ENCODE results near the gene MAST4.
"Not testable (repeated sequence)": the region's sequence is repeated elsewhere in the genome, so short reads cannot be mapped to it uniquely, and the experiment has no call there.

The MAST4 gene

DNA sequence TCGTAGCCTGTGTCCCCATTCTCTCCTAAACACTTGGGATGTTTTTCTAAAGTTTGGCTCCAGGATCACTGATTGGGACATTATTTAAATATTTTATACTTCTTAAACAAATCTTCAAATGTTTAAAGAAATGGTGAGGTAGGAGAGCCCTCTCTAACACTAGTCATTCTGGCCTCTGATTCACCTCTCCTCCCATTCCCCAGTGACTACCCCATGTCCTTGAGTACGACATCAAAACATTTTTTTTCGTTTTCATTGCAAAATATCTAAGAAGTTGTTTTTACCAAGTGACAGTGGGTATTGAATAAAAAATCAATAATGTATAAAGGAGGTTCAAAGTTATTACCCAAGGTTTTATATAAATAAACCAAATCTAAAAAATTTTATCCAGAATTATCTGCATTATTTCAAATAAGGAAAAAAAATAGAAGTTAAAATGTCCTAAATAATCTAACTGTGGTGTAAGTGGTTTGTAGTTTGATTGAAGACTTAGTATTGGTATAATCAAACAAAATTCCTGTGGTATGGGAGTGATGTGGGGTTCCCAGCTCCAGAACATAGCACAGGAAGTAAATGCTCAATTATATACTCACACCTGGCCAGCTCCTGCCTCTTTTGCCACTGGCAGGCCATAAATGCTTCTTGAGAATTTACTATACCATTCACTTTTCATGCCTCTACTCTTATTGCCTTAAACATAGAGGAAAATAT is 51.1 kb downstream of the MAST4 start:
- DNase-seq = no peak

GRCh38 chr5:66652818-66653217 is 56.6 kb downstream of the MAST4 start:
- DNase-seq = no peak

DNA sequence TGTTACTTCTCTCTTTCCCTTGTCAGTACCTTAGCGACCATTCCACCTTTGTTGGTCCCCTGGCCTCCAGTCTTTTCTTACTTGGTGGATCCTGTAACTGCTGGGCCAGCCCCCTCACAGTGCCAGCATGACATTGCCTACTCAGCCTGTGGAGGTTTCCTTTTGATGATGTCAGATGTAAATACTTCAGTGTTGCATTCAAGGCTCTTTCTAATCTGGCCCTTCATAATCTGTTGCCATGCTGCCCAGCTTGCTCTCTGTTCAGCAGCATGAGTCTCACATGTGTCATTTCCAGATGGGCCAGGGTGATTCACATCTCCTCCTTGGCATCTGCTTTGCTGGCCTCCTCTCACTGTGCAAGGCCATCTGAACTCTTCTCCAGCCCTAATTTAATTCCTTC is 57.1 kb downstream of the MAST4 start:
- DNase-seq = no peak

- DNase-seq = no peak
Observed at GRCh38 chr5:66655395-66656324, 59.5 kb downstream of the MAST4 start.

DNA sequence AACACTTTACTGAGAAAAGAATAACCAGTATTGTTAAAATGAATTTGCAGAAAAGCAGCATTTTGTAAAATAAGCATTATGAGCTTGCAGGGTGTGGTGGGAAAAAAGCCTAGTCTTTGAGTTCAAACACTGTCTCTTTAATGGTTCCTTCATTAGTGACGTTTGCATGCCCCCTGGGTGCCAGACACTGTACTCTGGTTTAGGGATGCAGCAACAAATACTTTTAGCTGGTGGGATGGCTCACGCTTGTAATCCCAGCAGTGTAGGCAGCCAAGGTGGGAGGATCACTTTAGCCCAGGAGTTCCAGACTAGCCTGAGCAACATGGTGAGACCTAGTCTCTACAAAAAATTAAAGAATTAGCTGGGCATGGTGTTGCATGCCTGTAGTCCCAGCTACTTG is 62.3 kb downstream of the MAST4 start:
- no peak for DNase-seq

- DNase-seq = no peak
Observed at GRCh38 chr5:66659780-66660179, 63.6 kb downstream of the MAST4 start.

GRCh38 chr5:66660396-66660795 is 64.2 kb downstream of the MAST4 start:
- no peak for DNase-seq

DNA sequence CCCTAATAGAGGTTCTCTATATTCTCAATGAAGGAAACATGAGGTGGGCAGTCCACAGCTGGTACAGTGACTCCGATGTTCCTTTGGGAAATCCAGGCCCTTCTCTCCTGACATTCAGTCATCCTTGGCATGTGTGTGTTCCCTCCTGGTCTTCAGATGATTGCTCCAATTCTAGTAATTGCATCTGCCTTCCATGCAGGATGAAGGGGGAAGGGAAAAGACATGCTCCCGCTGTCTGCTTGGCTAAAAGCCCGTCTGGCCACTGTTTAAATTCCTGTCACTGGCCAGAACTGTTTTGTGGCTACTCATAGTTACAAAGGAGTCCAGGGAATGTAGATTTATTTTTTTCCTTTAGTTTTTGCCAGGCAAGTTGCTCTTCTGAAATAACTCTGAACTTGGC is 65.0 kb downstream of the MAST4 start:
- no peak for DNase-seq

DNA sequence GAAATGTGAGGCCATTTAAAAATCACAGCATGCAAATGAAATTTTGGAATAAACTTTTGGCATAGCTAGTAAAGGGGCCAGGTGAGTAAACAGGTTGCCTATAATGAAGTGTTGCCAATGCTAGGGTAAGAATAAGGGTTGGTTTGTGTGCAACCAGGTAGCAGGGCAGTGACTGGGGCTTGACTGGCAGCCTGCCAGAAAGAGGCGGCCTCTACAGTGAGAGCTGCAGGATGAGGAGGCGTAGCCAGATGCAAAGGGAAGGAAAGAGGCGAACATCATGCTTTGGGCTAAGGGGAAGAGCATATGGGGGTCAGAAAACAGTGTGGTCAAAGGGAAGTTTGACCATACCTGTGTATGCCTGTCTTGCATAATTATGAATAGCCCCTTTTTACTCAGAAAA is 70.6 kb downstream of the MAST4 start:
- DNase-seq = no peak

- DNase-seq = no peak
Observed at GRCh38 chr5:66669086-66669861, 73.1 kb downstream of the MAST4 start.

DNA sequence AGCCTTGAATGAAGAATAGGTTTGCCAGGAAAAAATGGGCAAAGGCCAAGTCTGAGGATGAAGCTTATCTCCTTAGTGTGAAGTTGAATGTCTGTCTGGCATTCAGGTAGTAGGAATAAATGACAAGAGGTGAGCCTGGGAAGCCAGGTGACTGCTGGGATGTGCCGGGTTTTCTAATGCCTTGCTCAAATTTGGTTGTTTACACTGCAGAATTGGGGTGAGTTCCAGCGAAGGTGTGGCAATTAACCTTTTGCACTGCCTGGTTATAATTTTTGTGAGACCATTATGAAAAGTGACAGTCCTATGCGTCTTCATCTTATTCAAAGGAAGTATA is 73.6 kb downstream of the MAST4 start:
- no peak for DNase-seq

GRCh38 chr5:66671305-66671704 is 75.1 kb downstream of the MAST4 start:
- no peak for DNase-seq

DNA sequence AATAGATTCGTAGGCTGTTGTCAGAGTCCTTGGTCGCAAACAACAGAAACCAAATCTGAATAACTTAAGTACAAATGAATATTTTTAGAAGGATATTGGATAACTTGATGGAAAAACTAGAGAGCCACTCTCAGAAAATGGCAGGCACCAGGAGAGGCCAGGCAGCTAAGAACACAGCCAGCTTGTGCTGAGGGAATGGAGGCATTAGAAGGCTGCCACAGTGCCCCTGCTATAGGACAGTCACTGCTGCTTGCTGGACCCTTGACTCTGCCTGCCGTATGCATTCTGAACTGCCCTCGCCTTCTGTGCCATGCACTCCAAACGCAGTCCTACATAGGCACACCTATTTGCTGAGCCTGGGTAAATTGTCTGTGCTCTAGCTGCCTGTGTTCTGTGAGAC is 78.6 kb downstream of the MAST4 start:
- no peak for DNase-seq

- no peak for DNase-seq
Observed at GRCh38 chr5:66675406-66675805, 79.2 kb downstream of the MAST4 start.

DNA sequence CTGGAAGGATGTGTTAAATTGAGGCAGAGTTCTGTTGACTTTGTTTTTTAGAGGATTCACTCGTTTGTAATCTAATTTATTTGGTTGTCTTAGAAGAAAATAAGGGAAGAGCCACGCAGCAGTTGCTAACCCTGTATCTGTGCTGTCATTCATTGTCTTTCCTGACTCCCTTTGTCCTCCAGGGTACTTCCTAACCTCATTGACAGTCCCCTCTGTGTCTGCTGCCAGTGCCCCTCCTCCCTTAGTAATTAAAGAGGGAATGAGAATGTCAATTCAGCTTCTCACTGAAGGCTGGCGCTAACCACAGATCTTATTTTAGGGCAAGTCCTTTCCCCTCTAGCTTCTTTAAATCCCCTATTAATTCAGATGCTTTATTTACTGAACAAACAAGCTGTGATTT is 84.0 kb downstream of the MAST4 start:
- DNase-seq = no peak

GRCh38 chr5:66680804-66681203 is 84.6 kb downstream of the MAST4 start:
- DNase-seq = no peak

DNA sequence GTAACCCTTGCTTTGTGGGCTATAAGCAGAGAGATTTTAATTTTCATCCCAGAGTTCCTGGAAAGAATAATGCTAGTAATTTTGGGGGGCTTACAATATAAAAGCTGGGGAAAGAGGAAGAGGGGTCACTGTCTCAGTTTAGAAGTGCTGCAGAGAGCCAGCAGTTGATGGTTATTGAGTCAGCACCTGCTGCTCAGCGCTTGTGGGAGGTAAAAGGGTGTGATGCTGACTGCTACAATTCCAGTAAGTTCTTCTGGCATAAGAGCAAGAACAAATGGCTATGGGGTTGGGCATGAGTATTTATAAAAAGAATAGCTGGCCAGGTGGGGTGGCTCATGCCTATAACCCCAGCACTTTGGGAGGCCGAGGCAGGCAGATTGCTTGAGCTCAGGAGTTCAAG is 88.5 kb downstream of the MAST4 start:
- DNase-seq = no peak

GRCh38 chr5:66689522-66690220 is 93.5 kb downstream of the MAST4 start:
- DNase-seq = no peak

DNA sequence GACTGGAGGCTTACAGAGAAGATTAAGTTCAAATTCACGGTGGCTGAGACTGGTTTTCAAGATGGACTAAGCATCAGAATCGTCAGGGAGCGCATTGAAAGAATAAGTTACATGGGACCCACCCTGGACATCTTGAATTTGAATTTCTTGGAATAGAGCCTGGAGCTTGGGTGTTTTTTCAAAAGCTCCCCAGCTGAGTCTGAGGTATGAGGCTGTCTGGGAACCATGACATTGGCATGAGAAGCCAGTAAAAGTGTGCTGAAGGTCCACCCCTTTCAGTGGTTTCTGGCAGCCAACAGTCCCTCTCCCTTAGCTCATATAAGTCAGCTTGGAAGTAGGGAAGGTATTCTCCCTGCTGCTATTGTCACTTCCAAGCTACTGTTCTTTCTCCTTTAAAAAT is 97.8 kb downstream of the MAST4 start:
- no peak for DNase-seq

DNA sequence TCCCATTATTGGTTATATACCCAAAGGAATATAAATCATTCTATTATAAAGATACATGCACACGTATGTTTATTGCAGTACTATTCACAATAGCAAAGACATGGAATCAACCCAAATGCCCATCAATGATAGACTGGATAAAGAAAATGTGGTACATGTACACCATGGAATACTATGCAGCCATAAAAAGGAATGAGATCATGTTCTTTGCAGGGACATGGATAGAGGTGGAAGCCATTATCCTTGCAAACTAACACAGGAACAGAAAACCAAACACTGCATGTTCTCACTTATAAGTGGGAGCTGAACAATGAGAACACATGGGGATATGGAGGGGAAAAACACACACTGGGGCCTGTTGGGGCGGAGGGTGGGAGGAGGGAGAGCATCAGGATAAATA is 99.6 kb downstream of the MAST4 start:
- not testable (repeated sequence) for DNase-seq

DNA sequence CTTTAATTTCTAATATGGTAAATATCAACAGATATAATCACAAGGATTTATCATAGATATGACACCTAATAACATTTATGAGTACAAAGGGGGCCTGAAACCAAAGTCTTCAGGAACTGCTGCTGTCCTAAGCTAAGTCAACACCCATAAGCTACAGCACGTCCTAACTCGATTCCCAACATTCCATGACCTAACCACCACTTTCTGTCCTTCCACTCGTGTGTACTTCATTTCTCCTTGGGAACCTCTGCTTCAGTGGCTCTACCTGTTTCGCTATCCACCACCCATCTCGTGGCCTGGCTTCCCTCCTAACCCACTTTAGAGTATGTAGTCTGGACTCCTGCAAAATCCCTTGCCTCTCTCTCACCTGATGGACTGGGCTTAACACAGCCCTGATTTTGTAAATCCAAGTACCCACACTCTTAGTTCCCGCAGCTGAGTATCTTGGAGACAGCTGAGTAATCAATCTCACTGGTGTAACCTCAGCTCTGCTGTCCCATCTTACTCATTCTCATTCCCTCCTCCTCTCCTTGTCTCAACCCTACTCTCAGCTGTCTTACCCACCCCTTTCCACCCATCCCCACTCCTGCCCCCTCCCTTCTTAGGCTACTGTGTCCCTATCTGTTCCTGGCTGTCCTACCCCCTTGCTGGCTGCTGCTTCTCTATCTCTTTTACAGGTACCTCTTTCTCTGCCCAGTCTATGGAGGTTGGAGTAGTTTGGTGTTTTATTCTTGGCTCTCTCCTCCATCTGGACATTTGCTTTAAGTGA is 101.8 kb downstream of the MAST4 start:
- DNase-seq = no peak

DNA sequence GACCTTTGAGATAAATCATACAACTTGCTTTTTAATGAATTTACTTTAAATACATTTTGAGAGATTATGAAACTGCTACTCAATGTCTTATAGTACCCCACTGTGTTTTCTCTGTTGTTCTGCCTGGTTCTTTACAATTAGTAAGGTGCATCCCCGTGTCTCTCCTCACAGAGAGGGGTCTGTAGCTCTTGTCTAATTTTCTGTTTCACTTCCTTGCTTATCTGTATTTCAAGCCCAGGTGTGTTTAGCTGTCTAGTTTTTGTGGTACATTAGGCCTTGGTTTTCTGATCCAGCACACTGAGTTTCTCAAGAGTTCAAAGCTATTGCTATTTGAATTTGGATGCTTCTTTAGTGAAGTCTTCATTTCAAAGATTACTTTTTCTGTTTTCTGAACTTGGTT is 105.1 kb downstream of the MAST4 start:
- DNase-seq = no peak

Measured in stimulated activated CD4-positive, alpha-beta T cell treated with anti-CD3 and anti-CD28 coated beads, Interleukin-2, amount 100 ng/mL, for 48 hours (primary cell).